SK-N-DZ (cell line): ENCODE data around the gene CKB. TPM values are rescaled to one million over a fixed set of nuclear protein-coding genes. Genes with fewer than 3 reads are reported as not detected.

Experiments used
- DNase-seq: peaks from one replicate; pipeline ENCODE4 v3.0.0-alpha.2; 2015; ENCODE audit warnings: low spot score
- polyA plus RNA-seq, 2 experiments: library from polyadenylated mRNA; depleted of rRNA; stranded (reverse); fragments of >200 nt; gene quantifications; 2 replicates each; pipeline ENCODE4 v1.2.3, GENCODE V29; 2014

CKB gene
- polyA plus RNA-seq (2014; cell fraction: cytosol; rRNA removed): 292 and 306 TPM in 2 replicates
- polyA plus RNA-seq (2014; cell fraction: nucleus; rRNA removed): 803 and 868 TPM in 2 replicates

DNA sequence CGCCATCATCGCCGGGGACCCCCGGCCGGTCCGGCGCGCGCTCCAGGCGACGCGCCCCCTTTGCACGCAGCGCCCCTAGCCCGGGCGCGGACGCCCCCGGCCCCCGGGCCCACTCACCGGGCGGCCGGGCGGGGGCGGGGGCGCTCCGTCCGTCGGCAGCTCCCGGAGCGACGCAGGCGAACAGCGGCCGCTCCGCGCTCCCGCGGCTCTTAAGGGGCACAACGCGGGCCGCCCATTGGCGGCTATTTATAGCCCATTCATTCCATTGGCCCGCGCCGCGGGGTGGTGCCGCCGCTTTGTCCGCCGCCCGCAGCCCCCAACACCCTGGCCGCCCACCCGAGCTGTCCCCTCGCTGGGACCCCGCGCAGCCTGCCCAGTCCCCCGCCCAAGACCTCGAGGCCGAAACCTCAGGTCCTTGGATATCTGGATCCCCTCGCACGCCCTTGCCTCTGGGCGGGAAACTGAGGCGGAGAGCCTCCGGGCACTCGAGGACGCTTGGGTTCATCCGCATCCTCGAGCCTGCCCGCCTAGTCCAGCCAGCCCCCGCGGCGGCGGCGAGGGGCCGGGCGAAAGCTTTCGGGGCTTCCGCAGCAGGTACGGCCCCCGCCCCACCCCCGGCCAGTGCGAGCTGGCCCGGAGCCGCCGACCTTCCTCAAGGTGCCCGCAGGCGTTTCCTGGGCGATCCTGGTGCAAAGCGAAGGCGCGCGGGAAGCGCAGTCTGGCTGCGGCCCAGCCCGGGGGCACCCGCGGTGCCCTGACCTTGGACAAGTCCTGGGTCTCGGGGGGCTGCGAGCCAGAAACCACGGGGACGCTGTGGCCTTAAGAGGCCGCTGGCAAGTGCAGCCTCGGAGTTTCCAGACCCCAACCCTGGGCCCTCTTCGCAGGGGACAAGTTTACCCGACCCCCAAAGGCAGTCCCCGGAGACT is at the start of gene CKB:
CKB (minus strand) TSS at position 182 of the 926 bp plus-strand sequence. CDS start 337 bp downstream, outside the sequence.
- peak; percentile 76 for DNase-seq

DNA sequence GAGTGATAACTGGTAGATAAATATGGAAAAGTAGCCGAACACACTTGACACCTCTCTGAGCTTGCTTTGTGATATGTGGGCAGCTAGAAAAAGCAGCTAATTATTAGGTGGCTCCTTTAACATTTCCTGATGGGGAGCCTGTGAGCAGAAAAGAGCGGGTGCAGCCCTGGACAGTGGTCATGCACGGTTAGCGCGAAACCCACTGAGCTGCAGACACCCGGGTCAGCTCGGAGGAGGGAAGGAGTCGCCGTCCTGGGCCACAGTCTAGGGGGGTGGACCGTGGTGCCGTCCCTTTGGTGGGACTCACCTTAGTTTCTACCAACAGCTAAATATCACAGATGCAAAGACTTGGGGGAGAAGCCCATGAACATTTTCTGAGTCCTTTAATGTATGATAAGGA is 46.8 kb upstream of the CKB start:
- no peak for DNase-seq

DNA sequence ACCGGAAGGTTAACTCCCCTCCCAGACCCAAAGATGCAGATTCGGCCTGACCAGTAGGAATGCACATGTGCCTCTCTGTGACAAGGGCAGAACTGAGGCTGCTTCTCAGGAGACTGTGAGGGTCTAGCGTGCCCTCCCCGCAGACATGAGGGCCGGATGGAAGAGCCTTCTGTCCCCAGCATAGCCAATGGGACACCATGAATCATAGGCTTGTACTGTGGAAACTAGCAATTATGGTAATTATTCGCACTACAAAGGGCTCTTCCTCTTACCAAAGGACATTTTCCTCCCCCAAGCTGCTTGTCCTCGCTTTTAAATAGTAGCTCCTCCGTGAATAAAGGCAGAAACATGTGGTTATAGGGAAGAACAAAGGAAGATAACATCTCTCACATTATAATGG is 46.3 kb upstream of the CKB start:
- no peak for DNase-seq

DNA sequence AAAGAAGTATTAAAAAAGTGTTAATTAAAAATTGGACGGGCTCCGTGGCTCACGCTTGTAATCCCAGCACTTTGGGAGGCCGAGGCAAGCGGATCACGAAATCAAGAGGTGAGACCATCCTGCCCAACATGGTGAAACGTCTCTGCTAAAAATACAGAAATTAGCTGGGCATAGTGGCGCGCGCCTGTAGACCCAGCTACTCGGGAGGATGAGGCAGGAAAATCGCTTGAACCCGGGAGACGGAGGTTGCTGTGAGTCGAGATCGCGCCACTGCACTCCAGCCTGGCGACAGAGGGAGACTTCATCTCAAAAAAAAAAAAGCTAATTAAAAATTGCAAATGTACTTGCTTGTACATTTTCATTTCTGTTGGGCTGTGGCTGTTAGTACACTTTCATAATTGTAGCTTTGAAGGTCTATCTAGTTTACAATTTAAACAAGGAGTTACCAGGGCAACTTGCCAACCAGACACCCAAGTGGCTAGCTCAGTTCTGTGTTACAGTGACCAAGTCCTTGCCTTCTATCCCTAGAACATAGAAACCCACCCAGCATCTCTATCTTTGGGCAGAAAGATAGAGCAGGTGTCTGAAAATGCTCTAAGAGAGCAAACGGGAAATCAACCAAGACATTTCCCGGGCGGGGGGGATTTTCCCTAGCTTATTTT is 41.3 kb upstream of the CKB start:
- no peak for DNase-seq

DNA sequence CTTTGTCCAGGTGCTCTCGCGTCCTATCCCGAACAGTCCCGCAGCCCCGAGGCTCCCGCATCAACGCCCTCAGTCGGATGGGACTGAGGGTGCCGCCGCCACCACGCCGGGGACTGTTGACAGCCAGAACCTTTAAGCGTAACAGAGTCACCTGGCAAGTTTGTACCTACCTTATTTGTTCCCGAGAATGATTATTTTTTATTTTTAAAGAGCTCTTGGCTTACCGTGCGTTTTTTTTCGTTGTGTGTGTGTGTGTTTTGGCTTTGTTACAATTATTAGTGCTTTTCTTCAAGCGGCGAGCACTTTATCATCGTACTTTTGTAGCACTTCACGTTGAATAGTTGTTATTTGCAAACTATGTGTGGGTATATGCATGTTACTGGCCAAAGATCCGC is 40.6 kb upstream of the CKB start:
- peak; percentile 32 for DNase-seq

DNA sequence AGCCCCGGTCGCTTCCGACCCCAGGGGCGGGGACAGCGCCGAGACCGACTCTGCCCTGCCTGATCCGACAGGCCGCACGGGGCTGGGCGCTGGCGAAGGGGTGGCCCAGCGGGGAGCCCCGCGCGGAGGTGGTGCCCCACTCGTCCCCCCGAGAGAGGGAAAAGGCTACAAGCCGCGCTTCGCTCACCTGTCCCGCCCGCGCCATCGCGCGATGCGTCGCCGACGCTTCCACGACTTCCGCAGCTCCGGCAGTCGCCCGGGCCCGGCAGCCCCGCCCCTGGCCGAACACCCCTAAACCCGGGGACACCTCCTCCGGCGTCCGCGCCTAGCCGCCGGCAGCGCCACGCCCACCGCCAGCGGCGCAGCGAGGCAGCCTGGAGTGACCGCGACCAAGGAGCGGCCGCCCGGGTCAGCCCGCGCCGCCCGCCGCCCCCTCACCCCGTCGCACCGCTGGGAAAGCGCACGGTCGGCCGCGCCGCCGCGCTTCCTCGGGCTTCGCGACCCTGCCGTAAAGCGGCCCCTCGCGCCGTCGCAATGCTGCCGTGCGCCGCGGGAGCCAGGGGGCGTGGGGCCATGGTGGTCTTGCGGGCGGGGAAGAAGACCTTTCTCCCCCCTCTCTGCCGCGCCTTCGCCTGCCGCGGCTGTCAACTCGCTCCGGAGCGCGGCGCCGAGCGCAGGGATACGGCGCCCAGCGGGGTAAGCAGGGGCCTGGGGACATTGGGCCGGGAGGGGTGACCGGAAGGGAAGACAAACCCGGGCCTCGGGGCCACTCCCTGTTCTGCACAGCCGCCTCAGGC is 40.0 kb upstream of the CKB start, which contains the start of the genes BAG5 and COA8:
BAG5 (minus strand) TSS at position 229 of the 797 bp plus-strand sequence. CDS start 1,493 bp downstream, outside the sequence.
COA8 (plus strand) TSS at position 532 of the 797 bp plus-strand sequence; CDS start at position 574, 42 bp downstream.
- DNase-seq: peak; percentile 72

DNA sequence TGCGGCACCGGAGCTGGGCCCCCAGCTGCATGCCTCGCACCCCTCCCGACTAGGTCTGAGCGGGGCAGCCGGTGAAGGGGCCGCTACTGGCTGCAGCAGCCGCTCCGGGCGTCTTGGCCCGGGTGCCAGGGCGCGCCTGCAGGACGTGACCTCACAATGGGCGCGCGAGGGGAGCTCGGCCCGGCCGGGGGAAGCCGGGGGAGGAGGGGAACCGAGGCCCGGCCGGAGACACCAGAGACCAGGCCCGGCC is 39.5 kb upstream of the CKB start:
- DNase-seq: no peak

DNA sequence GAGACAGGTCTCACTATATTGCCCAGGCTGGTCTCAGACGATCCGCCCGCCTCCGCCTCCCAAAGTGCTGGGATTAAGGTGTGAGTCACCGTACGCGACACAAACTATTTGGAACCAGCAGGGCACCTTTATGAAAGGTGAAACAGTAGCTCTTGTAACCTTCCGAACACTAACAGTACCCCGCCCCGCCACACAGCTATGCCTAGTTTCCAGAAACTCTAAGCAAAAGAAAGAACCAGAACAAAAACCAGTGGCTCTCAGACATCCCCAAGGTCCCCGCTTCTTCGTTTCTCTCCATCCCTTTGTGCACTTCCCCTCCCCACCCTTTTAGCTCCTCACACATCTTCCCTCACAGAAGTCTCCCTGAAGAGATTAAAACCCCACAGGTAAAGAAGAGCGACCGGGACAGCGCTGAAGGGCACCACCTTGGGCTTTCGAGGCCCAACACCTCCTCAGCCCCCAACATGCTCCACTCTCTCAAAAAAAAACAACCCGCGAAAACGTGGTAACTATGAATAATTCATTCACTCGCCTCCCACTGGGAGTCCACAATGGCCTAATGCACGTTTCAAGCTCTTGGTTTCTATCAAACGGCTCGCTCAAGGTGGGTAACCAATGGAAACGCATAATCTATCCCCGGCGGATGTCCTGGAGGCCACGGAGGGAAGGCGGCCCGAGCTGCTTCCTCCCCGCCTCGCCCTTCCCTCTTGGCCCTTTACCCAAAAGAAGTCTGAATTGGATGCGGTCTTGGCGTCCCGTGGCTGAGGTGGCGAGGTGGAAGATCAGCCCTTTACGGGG is 39.0 kb upstream of the CKB start:
- DNase-seq: no peak

DNA sequence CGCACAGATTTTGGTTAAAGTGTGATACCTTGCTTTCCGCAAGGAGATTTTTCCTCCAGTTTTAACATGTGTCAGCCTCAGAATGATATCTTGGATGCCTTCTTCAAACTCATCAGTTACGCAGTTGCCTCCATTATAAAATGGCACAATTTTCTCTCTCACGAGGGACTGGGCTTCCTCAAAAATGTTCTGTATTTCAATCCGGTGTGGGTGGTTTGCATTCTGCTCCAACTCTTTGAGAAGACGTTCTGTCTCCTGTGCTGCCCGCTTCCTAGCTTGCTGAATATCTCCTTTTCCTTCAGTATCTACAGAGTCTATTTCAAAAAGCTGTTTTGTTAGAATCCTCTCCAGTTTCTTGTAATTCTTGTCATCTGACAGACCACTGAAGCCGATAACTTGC is 38.1 kb upstream of the CKB start:
- DNase-seq: no peak

DNA sequence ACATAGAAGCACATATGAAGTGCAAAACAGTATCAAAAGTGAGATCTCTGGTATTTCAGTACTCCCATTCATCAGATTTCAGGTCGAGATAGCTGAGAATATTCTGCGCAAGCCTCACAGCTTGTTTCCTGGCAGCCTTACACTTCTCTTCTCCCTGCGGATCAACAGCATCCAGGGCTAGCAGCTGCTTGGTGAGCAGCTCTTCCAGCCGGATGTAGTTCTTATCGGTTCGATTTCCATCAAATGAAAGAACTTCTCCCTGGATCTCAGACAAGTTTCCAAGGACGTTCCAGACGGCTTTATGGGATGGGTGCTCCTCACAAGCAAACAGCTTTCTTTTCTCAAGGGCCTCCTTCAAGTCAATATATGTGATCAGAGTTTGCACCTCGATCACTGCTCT is 37.1 kb upstream of the CKB start:
- DNase-seq: no peak

DNA sequence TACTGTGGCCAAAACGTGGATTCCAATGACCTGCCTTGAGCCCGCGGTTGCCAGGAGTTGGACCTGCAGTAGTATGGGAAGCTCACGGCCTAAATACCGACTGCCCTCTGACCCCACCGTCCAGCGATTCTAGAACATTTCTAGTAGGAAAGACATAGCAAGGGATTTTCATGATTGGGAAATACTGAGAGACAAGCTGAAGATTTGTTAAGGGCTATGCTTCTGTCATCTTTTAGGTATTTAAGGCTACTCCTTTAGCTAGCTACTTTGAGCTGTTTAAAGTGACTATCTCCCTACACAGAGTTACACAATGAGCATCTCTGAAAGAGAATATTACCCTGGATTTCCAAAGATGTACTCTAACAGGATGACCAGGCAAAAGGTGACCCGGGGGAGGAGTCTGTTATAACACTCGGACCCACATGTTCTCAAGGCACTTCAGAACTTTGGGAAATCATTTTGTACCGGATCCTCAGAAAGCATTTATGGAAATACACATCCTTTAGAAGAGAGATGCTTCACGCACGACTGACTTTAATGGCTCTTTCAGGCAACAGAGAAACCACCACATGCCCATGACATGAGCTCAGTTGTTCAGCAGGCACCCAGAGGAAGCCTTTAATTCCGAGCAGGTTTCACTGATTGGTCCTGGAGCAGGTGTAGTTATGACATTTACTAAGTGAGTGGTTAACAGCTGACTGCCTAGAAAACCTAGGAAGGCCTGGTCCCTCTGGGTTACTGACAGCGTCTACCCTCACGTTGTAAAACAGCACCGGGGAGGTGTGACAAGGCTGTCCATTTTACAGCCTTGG is 35.6 kb upstream of the CKB start:
- DNase-seq: no peak

DNA sequence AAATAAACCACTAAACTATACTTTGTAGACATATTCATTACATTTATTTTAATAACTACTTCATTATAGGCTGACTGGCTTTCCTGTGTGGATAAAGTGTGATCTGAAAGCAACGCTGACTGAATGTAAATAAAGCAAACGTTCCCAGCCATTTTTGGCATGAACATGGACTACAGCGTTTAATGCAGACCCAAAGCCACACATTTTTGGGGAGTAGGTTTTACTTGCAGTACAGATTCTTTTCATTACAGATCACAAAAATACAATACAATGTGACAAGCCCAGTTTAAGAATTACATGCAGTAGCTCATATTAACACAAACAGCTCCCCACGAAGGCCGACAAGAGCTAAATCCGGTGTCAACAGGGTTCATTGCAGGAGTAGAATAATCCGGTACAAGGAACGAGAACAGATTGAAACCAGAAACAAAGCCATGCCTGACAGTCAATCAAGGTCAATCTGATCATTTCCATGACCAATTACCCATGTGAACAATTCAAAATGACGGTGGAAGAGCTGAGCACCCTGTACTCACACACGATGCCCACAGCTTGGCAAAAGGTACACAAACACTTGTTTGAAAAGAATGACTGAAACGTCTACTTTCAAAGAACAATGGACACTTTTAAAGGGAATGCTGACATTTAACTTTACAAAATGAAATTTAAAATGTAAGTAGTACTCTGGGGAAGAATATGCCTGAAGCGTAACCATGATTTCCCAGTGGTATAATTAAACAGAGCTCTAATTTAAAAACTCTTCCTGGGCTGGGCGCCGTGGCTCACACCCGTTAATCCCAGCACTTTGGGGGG is 34.5 kb upstream of the CKB start:
- no peak for DNase-seq

DNA sequence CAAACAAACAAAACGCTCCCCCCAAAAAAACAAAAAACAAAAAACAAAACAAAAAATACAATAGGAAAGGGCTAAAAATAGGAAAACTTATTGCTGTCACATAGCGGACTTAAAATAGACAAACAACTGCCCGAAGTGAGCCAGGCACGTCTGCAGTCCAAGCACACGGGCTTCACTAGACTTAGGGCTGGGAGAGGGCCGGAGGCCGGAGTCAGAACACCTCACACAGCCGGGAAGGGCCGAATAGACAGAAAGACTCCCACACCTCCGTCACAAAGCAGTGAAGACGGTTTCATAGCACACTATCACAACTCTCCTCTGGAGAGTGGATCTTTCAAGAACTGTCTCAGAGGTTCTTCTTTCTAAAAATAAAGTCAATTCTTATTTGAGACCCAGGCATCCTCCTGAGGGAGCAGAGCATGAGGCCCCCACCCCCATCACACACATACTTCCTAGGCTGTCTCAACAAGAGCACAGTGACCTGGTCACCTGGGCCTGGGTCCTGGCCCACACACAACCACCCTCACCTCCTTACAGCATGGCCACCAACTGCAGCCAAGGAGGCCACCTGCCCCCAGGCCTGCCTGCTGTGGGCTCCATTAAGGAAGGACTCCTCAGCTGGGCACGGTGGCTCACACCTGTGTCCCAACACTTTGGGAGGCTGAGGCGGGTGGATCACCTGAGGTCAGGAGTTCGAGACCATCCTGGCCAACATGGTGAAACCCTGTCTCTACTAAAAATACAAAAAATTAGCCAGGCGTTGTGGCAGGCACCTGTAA is 33.1 kb upstream of the CKB start:
- DNase-seq: no peak

DNA sequence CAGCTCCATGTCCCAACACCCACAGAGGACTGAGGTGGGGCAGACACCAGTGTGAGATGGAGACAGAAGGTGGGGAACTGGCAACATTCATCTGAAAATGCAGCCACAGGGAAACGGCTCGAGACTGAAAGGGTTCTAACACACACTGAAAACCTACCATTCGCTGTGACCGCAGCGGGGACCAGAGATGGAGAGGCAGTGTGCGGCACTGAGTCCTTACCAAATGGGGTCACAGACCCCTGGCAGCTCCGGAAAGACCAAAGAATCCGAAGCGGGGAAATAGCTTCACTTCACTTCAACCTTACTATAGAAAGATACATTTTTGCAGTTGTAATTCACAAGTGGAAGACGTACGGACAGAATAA is 30.2 kb upstream of the CKB start:
- no peak for DNase-seq

DNA sequence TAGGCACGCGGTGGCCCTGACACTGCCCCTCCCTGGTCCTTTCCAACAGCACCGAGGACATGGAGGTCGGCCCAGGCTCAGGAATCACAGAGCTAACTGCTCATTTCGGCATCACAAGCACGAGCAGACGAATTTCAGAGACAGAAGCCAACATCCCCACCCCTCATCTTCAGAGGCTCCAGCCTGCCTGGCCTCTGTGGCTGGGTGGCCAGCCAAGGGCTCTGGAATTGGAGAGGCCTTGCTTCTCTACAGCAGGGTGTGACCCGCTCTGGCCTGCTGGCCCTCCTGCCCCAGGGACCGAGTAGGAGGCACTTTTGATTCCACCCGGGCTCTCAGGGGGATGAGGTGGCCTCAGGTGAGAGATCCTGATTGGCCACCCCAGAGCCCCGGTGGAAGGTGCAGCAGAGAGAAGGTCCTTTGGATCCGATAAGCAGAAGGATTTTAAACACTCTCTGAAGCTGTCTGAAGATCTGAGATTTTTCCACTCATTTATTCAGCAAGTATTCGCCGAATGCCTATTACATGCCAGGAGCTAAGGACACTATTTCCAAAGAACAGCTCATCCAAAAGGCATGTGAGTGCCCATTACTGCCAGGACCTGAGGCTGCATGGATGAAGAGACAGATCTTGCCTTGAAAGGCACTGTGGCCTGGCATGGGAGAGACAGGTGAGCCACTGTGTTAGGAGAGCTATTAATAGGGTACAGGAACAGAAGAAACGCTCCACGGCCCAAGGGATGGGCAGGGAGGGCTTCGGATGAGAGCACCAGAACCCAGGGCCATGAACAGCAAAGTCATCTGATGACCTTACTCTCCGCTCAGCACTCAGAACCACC is 29.6 kb upstream of the CKB start:
- DNase-seq: no peak

DNA sequence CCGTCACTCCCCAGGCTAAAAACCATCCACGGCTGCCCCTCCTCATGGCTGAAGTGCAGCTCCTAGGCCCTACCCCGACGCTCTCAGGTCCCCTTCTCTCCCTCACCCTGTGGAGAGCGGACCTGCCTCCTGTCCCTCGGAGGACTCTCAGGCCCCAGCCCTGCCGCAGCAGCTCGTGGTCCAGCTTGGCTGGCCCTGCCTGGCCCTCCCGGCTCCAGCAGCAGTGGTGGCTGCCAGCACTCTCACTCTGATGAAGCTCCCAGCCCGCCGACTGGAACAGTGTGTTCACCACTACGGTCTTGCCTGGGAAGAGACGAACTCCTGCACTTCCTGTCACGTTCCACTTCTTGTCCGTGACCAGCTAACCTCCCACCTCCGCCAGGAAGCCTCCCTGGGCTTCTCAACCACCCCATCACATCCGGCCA is 28.7 kb upstream of the CKB start:
- DNase-seq: no peak

DNA sequence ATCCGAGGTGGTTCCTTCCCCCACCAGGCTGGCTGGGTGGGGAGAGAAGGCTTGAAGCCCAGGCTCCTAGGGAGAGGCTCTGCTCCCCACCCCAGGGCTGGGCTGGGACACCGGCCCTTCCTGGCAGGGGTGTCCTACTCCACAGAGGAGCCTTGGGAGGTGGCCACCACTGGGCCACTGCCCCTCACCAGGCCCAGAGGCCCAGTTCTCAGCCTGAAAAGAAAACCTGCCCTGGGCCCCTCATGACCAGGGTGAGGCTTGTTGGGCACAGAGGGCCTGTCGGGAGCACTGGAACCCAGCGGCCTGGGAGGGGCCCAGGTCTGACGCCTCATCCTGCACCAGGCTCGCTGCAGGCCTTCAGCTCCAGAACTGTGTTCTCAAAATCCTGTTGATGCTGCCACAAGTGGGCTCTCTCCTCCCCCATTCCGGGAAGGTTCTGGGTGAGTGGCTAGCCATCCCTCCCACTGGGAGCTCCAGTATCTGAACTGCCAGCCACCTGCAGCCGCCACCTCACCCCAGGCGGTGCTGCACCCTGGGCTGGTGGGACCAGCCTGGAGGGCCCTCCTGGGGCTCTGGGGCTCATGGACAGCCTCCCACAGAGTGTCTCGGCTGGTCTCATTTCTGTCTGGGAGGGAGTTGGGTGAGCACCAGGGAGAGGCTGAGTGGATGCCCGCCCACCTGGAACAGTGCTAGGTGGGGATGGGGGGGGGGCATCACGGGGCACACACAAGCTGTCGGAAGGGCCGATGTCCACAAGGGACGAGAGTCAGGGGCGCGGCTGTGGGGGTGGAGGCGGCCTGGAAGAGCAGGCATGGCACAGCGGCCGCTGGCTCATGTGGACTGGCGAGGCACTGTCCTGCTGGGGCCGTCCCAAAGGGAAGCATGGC is 28.1 kb upstream of the CKB start:
- no peak for DNase-seq
